Right atrium auricular region (tissue), 2 donors: ENCODE data around the gene FBXO8. TPM values are rescaled to one million over a fixed set of nuclear protein-coding genes. Genes with fewer than 3 reads are reported as not detected.

Source experiments
- DNase-seq: peaks from one replicate; pipeline ENCODE4 v3.0.0-alpha.2; 2019; ENCODE audit warnings: low spot score
- H3K27ac ChIP-seq, 2 donors: fragments of 200-600 bp; sonication (generic); 1 replicate in 1 of 2; 2 replicates in 1 of 2; pipeline ENCODE4 v1.5.1; 2016 to 2019
- H3K27me3 ChIP-seq, 2 donors: fragments of 200-600 bp; sonication (generic); one replicate each; pipeline versions ENCODE4 v1.5.1 to v1.6.0; 2017 to 2019
- H3K36me3 ChIP-seq: fragments of 200-600 bp; sonication (generic); one replicate; pipeline ENCODE4 v1.5.1; 2016
- H3K4me1 ChIP-seq, 2 donors: fragments of 200-600 bp; sonication (generic); one replicate each; pipeline versions ENCODE4 v1.5.1 to v1.6.0; 2017 to 2019
- H3K4me3 ChIP-seq, 2 donors: fragments of 200-600 bp; sonication (generic); 1 replicate in 1 of 2; 2 replicates in 1 of 2; pipeline ENCODE4 v1.5.1; 2017 to 2019; ENCODE audit warnings: mild to moderate bottlenecking in 1 of 2, moderate library complexity in 1 of 2
- H3K9me3 ChIP-seq, 2 donors: fragments of 200-600 bp; sonication (generic); one replicate each; pipeline ENCODE4 v1.5.1; 2019
- total RNA-seq, 2 donors: library from RNA; depleted of rRNA; stranded (reverse); fragments of >200 nt; gene quantifications; one replicate each; pipeline ENCODE4 v1.1.0, GENCODE V29; 2016
- TF ChIP-seq, protein P1 (sequence below), 2 donors: fragments of 200-600 bp; sonication (generic); IDR thresholded peaks; one replicate each; pipeline ENCODE4 v1.5.1; 2019; ENCODE audit warnings: antibody characterized with exemption in 2 of 2

The FBXO8 gene, protein sequence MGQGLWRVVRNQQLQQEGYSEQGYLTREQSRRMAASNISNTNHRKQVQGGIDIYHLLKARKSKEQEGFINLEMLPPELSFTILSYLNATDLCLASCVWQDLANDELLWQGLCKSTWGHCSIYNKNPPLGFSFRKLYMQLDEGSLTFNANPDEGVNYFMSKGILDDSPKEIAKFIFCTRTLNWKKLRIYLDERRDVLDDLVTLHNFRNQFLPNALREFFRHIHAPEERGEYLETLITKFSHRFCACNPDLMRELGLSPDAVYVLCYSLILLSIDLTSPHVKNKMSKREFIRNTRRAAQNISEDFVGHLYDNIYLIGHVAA
- 10 to 100 TPM; 26.3 to 28.0 TPM for total RNA-seq

DNA sequence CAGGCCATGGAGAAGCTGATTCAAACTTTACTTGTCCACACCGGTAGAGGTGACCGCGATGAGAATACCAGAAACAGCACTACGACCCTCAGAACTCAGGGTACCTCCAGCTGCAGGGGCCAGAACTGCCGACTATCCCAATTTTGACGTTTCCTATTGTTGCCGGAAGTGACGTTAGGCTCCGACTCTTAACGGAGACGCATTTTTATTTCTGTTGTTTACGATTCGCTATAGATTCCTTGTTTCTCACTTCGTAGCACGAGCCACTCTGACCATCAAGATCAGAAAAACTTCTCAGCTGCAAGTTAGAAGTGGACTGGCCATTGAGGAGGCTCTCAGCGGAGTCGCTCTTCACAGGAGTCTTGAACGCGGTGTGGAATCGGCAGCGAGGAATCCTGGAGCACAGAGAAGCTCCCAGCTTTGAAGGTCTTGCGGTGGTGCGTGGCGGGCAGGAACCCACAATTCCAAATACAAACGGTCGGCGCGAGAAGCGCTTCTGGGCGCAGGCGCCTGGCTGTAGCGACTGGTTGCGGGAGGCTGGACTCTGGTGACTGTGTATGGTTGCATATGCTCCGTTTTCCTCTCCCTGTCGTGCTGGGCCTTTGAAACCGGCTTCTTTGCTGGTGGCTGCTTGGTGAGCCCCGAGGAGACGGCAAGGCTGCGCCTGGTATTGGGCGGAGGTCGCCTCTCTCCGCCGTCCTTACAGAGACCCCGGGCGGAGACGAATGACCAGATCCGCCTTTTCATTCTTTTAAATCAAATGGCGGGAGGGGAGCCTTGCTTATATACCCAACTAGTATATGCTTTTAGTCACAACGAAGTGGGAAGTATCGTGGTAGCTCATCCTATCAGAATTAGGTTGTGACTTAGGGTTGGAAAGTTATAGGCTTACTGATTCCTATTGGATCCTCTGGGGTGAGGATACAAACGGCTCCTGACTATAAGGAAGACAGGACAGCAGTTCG, at the start of gene FBXO8, which contains the start of gene CEP44:
TSS of gene FBXO8 (minus strand) at position 161 of the 965 bp plus-strand sequence. CDS start 20,575 bp downstream, outside the sequence.
TSS of gene CEP44 (plus strand) at position 405 of the 965 bp plus-strand sequence. CDS start 15,211 bp downstream, outside the sequence.
- Histone ChIP-seq H3K36me3 (no peaks in the 10 kb centered on the region), H3K4me3 (peak within 1 kb of the TSS; percentile 76 to 93), H3K9me3 (peaks cover 0 to 6% of the 10 kb centered on the region in 2 donors), H3K4me1 (peaks cover 0 to 30% of the 10 kb centered on the region in 2 donors), H3K27me3 (no peaks in the 10 kb centered on the region), H3K27ac (peak within 1 kb of the TSS; percentile 99)
- DNase-seq, result peak; percentile 74
- TF ChIP-seq, protein P1, sequence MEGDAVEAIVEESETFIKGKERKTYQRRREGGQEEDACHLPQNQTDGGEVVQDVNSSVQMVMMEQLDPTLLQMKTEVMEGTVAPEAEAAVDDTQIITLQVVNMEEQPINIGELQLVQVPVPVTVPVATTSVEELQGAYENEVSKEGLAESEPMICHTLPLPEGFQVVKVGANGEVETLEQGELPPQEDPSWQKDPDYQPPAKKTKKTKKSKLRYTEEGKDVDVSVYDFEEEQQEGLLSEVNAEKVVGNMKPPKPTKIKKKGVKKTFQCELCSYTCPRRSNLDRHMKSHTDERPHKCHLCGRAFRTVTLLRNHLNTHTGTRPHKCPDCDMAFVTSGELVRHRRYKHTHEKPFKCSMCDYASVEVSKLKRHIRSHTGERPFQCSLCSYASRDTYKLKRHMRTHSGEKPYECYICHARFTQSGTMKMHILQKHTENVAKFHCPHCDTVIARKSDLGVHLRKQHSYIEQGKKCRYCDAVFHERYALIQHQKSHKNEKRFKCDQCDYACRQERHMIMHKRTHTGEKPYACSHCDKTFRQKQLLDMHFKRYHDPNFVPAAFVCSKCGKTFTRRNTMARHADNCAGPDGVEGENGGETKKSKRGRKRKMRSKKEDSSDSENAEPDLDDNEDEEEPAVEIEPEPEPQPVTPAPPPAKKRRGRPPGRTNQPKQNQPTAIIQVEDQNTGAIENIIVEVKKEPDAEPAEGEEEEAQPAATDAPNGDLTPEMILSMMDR (IDR thresholded peaks at IDR 0.05), result no peak

DNA sequence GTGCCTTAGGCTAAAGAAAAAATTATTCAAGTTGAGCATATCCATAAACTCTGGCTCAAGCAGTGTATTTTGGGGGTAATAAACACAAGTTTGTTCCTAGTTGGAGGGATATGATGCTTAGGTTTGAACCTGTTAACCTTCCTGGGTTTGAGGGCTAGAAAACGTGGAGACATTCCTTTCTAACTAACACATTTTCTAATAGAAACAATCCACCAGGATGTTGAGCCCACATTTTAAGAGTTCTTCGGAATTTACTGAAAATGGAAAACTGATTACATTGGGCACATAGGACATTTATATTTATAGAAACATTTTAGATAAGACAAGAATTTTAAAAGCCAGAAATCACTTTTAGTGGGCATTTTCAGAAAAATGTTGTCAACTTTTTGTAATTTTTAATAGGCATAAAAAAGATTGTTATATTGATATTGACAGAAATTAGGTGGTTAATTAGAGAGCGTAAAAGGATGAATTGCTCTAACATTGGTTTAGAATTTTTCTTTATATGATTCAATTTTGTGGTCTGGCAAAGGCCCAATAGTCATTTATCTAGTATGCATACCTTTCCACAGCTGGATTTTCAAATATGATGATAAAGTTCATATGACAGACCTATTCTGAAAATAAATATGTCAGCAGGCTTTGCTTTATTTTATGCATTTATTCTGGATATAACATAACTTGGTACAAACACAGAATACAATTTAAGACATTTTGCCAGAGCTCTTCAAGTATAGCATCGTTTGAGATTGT, 49.5 kb upstream of the FBXO8 start:
- Histone ChIP-seq H3K9me3 (no peaks in the 10 kb centered on the region), H3K4me1 (no peaks in the 10 kb centered on the region), H3K27me3 (no peaks in the 10 kb centered on the region), H3K36me3 (no peaks in the 10 kb centered on the region), H3K27ac (no peak overlapping the region), H3K4me3 (no peak overlapping the region)
- TF ChIP-seq, protein P1 (IDR thresholded peaks at IDR 0.05), result no peak
- DNase-seq, result no peak

DNA sequence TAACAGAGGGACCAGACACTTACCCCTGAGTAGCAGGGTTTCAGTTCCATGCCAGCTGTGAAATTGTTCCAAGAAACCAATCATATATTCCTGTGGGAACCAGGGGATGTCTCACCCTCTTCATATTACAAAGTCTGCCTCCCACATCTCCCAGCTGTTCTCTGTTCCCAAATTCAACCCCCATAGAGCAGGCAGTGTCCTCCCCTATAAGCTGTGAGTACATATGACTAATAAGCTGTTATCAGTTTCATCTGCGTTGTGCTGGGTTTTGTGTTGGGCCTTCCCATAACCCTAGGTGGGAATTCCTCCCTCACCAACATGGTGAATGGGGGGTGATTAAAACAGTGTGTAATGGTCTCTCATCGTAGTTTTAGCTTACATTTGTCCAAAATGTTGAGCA, 41.3 kb upstream of the FBXO8 start:
- H3K27me3 ChIP-seq, result no peaks in the 10 kb centered on the region
- H3K9me3 ChIP-seq, result no peaks in the 10 kb centered on the region
- DNase-seq, result no peak
- TF ChIP-seq, protein P1 (IDR thresholded peaks at IDR 0.05), result no peak
- H3K4me3 ChIP-seq, result no peak overlapping the region
- H3K4me1 ChIP-seq, result no peaks in the 10 kb centered on the region
- no peaks in the 10 kb centered on the region for H3K36me3 ChIP-seq
- no peak overlapping the region for H3K27ac ChIP-seq

DNA sequence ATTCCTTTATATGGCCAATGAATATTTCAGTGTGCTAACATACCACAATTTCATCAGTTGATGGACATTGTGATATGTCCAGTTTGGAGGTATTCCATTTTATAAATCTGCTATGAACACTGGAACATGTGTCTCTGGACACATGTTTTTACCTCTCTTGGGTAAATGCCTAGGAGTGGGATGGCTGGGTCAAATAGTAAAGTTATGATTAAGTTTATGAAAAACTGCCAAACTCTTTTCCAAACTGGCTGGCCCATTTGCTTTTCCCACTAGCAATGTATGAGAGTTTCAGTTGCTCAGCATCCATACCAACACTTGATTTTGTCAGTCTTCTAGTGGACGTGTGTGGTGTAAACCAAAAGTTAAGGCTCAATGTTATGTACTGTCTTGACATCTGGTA, 40.8 kb upstream of the FBXO8 start:
- no peak overlapping the region for H3K4me3 ChIP-seq
- no peaks in the 10 kb centered on the region for H3K36me3 ChIP-seq
- TF ChIP-seq, protein P1 (IDR thresholded peaks at IDR 0.05), result no peak
- H3K9me3 ChIP-seq, result no peaks in the 10 kb centered on the region
- H3K27ac ChIP-seq, result no peak overlapping the region
- no peaks in the 10 kb centered on the region for H3K4me1 ChIP-seq
- no peaks in the 10 kb centered on the region for H3K27me3 ChIP-seq
- DNase-seq, result no peak

DNA sequence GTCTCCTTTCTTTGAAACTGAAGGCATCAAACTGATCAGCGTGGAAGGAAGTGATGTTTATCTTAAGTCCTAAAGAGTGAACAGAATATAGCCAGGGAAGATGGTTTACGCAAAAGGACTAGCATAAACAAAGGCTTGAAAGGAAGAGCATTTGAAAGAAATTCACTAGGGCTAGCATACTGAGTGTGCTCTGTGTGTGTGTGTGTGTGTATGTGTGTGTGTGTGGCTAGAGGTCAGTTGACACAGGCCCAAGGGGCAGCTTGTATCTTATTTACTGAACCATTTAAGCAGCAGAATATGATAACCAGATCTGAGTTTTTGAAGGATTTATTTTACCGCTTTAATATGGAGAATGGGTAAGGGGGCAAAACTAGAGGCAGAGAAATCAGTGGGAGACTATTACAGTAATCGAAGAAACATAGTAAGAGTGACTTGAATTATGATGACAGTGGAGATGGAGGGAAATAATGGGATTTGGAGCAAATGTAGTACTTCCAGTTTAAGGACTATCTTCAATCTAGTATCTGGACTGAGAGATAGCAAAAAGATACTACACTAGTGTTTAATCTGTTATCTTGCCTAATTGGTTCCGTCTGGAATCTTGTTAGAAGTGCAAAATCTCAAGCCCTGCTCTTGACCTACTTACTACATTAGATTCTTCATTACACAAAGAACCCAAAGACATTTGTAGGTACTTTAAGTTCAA, 37.2 kb upstream of the FBXO8 start:
- Histone ChIP-seq H3K27me3 (no peaks in the 10 kb centered on the region), H3K36me3 (no peaks in the 10 kb centered on the region), H3K9me3 (no peaks in the 10 kb centered on the region), H3K27ac (no peak overlapping the region), H3K4me3 (no peak overlapping the region), H3K4me1 (no peaks in the 10 kb centered on the region)
- no peak for DNase-seq
- TF ChIP-seq, protein P1 (IDR thresholded peaks at IDR 0.05), result no peak
